HepG2 (cell line): ENCODE measurements around the gene CDC14B. TPM values are rescaled to one million over a fixed set of nuclear protein-coding genes. Genes with fewer than 3 reads are reported as not detected.

Experiments used
- DPF2 ChIP-seq: sonication (generic); formaldehyde crosslinking; IDR thresholded peaks from 2 replicates; pipeline ENCODE4 v1.4.0; 2020; ENCODE audit warnings: mild to moderate bottlenecking, low read depth, missing genetic modification reagents, borderline replicate concordance
- HNRNPH1 ChIP-seq: fragments of 200-400 bp; formaldehyde crosslinking; optimal IDR thresholded peaks from 2 replicates; pipeline ENCODE3; 2017; ENCODE audit warnings: mild to moderate bottlenecking, low read depth, low read length
- ISX ChIP-seq: sonication (generic); formaldehyde crosslinking; conservative IDR thresholded peaks from 2 replicates; pipeline ENCODE4 v1.5.0; 2020; ENCODE audit warnings: missing genetic modification reagents
- NFE2 ChIP-seq: sonication (generic); formaldehyde crosslinking; IDR thresholded peaks from 2 replicates; pipeline ENCODE4 v1.4.0; 2020; ENCODE audit warnings: missing genetic modification reagents
- NFYC ChIP-seq: IDR thresholded peaks from 2 replicates; pipeline ENCODE4 v1.6.1; 2016; ENCODE audit warnings: missing genetic modification reagents, missing compliant biosample characterization
- POLR2AphosphoS2 ChIP-seq: IDR thresholded peaks from 2 replicates; pipeline ENCODE4 v1.6.1; 2011; ENCODE audit warnings: low read depth, low read length, improper control_type of control experiment
- REPIN1 ChIP-seq: sonication (generic); formaldehyde crosslinking; IDR thresholded peaks from 2 replicates; pipeline ENCODE4 v1.8.0; 2022; ENCODE audit warnings: missing genetic modification reagents, low read depth, mild to moderate bottlenecking, borderline replicate concordance
- SALL1 ChIP-seq: sonication (generic); formaldehyde crosslinking; IDR thresholded peaks from 2 replicates; pipeline ENCODE4 v1.8.0; 2022; ENCODE audit warnings: mild to moderate bottlenecking, missing genetic modification reagents
- SMARCE1 ChIP-seq: fragments of 450-650 bp; IDR thresholded peaks from 2 replicates; pipeline ENCODE4 v1.6.1; 2017; ENCODE audit warnings: borderline replicate concordance
- SOX5 ChIP-seq: IDR thresholded peaks from 2 replicates; pipeline ENCODE4 v1.6.1; 2016; ENCODE audit warnings: borderline replicate concordance
- TCF7L2 ChIP-seq: IDR thresholded peaks from 2 replicates; pipeline ENCODE4 v1.6.1; 2011; ENCODE audit warnings: mild to moderate bottlenecking, low read depth, low read length, moderate library complexity
- TOE1 ChIP-seq: sonication (generic); formaldehyde crosslinking; IDR thresholded peaks from 2 replicates; pipeline ENCODE4 v1.4.0; 2020; ENCODE audit warnings: mild to moderate bottlenecking, missing genetic modification reagents
- TOPORS ChIP-seq: sonication (generic); formaldehyde crosslinking; IDR thresholded peaks from 2 replicates; pipeline ENCODE4 v1.8.0; 2023; ENCODE audit warnings: mild to moderate bottlenecking, missing genetic modification reagents
- ZKSCAN1 ChIP-seq: fragments of 150-350 bp; IDR thresholded peaks from 2 replicates; pipeline ENCODE4 v1.6.1; 2014; ENCODE audit warnings: low read length
- ZNF121 ChIP-seq: sonication (generic); formaldehyde crosslinking; IDR thresholded peaks from 2 replicates; pipeline ENCODE4 v1.5.0; 2020; ENCODE audit warnings: mild to moderate bottlenecking, missing genetic modification reagents
- ZNF337 ChIP-seq: sonication (generic); formaldehyde crosslinking; IDR thresholded peaks from 2 replicates; pipeline ENCODE4 v1.5.1; 2020; ENCODE audit warnings: missing genetic modification reagents, low read depth, mild to moderate bottlenecking, borderline replicate concordance
- ZNF563 ChIP-seq: sonication (generic); formaldehyde crosslinking; IDR thresholded peaks from 2 replicates; pipeline ENCODE4 v1.8.0; 2022; ENCODE audit warnings: mild to moderate bottlenecking, moderate library complexity, missing genetic modification reagents
- ZNF580 ChIP-seq: IDR thresholded peaks from 2 replicates; pipeline ENCODE4 v1.6.1; 2016; ENCODE audit warnings: low read depth, borderline replicate concordance
- ZNF607 ChIP-seq: sonication (generic); formaldehyde crosslinking; IDR thresholded peaks from 2 replicates; pipeline ENCODE4 v1.5.1; 2020; ENCODE audit warnings: missing genetic modification reagents, mild to moderate bottlenecking, borderline replicate concordance
- ZNF713 ChIP-seq: sonication (generic); formaldehyde crosslinking; IDR thresholded peaks from 2 replicates; pipeline ENCODE4 v1.4.0; 2020; ENCODE audit warnings: mild to moderate bottlenecking, missing genetic modification reagents
- ZNF891 ChIP-seq: sonication (generic); formaldehyde crosslinking; IDR thresholded peaks from 2 replicates; pipeline ENCODE4 v1.5.0; 2020; ENCODE audit warnings: mild to moderate bottlenecking, missing genetic modification reagents
- polyA plus RNA-seq, 8 experiments: library from polyadenylated mRNA; depleted of rRNA in 3 of 8; stranded (reverse) in 7 of 8; unstranded in 1 of 8; fragments of >200 nt; fragmentation: Illumina TruSeq in 4 of 8; extraction: Trizol in 4 of 8; gene quantifications; 2 replicates each; pipeline versions ENCODE4 v1.2.1 to v1.2.3, GENCODE V29; 2011 to 2016; ENCODE audit warnings: low read depth in 4 of 8, missing spikeins in 1 of 8, mixed read lengths in 1 of 8; ENCODE audit not compliant: insufficient read depth in 1 of 8
- total RNA-seq, 5 experiments: library from RNA; depleted of rRNA; stranded (reverse); fragments of >200 nt; fragmentation: Illumina TruSeq; extraction: Trizol; gene quantifications; 2 replicates each; pipeline ENCODE4 v1.2.3, GENCODE V29; 2016; ENCODE audit warnings: low read depth in 1 of 5
- TF ChIP-seq, protein P1 (sequence below): sonication (generic); formaldehyde crosslinking; conservative IDR thresholded peaks from 2 replicates; pipeline ENCODE4 v1.8.0; 2022; ENCODE audit warnings: low read depth, missing genetic modification reagents
- TF ChIP-seq, protein P2 (sequence below): sonication (generic); formaldehyde crosslinking; IDR thresholded peaks from 2 replicates; pipeline ENCODE4 v1.8.0; 2022; ENCODE audit warnings: mild to moderate bottlenecking, missing genetic modification reagents; ENCODE audit not compliant: insufficient replicate concordance
- TF ChIP-seq, protein P3 (sequence below): IDR thresholded peaks from 2 replicates; pipeline ENCODE4 v1.6.1; 2018; ENCODE audit warnings: missing genetic modification reagents
- TF ChIP-seq, protein P4 (sequence below): sonication (generic); formaldehyde crosslinking; IDR thresholded peaks from 2 replicates; pipeline ENCODE4 v1.9.0; 2021; ENCODE audit warnings: missing genetic modification reagents, mild to moderate bottlenecking, borderline replicate concordance

The CDC14B gene
- total and polyA plus RNA-seq, 2 of the 13 experiments (the other 11 are each of a cell fraction or from before 2014, with no cell fraction given) = 25.8 to 33.3 TPM

- peak; percentile 27; the same call in 1 of the 2 replicates for TF ChIP-seq ZNF607
- no peak for TF ChIP-seq SMARCE1
- peak; percentile 85; the same call in 1 of the 2 replicates for TF ChIP-seq ZNF580 (CRISPR knock-in tag)
- no peak for TF ChIP-seq ZKSCAN1
- no peak for TF ChIP-seq TOE1 (CRISPR knock-in tag)
- peak; percentile 78; the same call in 1 of the 2 replicates for TF ChIP-seq REPIN1 (CRISPR knock-in tag)
- TF ChIP-seq NFYC = no peak; the same call in 1 of the 2 replicates
- TF ChIP-seq SALL1 (CRISPR knock-in tag) = peak; percentile 87
- TF ChIP-seq, protein P1, sequence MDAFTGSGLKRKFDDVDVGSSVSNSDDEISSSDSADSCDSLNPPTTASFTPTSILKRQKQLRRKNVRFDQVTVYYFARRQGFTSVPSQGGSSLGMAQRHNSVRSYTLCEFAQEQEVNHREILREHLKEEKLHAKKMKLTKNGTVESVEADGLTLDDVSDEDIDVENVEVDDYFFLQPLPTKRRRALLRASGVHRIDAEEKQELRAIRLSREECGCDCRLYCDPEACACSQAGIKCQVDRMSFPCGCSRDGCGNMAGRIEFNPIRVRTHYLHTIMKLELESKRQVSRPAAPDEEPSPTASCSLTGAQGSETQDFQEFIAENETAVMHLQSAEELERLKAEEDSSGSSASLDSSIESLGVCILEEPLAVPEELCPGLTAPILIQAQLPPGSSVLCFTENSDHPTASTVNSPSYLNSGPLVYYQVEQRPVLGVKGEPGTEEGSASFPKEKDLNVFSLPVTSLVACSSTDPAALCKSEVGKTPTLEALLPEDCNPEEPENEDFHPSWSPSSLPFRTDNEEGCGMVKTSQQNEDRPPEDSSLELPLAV (CRISPR knock-in tag) = no peak
- no peak for TF ChIP-seq POLR2AphosphoS2
- TF ChIP-seq, protein P2, sequence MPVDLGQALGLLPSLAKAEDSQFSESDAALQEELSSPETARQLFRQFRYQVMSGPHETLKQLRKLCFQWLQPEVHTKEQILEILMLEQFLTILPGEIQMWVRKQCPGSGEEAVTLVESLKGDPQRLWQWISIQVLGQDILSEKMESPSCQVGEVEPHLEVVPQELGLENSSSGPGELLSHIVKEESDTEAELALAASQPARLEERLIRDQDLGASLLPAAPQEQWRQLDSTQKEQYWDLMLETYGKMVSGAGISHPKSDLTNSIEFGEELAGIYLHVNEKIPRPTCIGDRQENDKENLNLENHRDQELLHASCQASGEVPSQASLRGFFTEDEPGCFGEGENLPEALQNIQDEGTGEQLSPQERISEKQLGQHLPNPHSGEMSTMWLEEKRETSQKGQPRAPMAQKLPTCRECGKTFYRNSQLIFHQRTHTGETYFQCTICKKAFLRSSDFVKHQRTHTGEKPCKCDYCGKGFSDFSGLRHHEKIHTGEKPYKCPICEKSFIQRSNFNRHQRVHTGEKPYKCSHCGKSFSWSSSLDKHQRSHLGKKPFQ (CRISPR knock-in tag) = no peak
- no peak for TF ChIP-seq ZNF713 (CRISPR knock-in tag)
- peak; percentile 52 for TF ChIP-seq ZNF121 (CRISPR knock-in tag)
- TF ChIP-seq TCF7L2 = peak; percentile 94
- TF ChIP-seq, protein P3, sequence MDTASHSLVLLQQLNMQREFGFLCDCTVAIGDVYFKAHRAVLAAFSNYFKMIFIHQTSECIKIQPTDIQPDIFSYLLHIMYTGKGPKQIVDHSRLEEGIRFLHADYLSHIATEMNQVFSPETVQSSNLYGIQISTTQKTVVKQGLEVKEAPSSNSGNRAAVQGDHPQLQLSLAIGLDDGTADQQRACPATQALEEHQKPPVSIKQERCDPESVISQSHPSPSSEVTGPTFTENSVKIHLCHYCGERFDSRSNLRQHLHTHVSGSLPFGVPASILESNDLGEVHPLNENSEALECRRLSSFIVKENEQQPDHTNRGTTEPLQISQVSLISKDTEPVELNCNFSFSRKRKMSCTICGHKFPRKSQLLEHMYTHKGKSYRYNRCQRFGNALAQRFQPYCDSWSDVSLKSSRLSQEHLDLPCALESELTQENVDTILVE (CRISPR knock-in tag) = no peak; the same call in none of the 2 replicates
- peak; percentile 6; the same call in 1 of the 2 replicates for TF ChIP-seq ZNF337 (CRISPR knock-in tag)
- no peak for TF ChIP-seq HNRNPH1
- TF ChIP-seq ZNF891 (CRISPR knock-in tag) = no peak
- TF ChIP-seq NFE2 (CRISPR knock-in tag) = no peak
- TF ChIP-seq ISX (CRISPR knock-in tag) = no peak
- no peak for TF ChIP-seq TOPORS
- TF ChIP-seq, protein P4, sequence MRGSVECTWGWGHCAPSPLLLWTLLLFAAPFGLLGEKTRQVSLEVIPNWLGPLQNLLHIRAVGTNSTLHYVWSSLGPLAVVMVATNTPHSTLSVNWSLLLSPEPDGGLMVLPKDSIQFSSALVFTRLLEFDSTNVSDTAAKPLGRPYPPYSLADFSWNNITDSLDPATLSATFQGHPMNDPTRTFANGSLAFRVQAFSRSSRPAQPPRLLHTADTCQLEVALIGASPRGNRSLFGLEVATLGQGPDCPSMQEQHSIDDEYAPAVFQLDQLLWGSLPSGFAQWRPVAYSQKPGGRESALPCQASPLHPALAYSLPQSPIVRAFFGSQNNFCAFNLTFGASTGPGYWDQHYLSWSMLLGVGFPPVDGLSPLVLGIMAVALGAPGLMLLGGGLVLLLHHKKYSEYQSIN (CRISPR knock-in tag) = no peak
- no peak for TF ChIP-seq ZNF563 (CRISPR knock-in tag)
- peak; percentile 78; the same call in 1 of the 2 replicates for TF ChIP-seq SOX5
- peak; percentile 62 for TF ChIP-seq DPF2 (CRISPR knock-in tag)
Measured at GRCh38 chr9:96491079-96491879, 128.4 kb downstream of the CDC14B start (continued).
